Uterus (tissue), 2 donors: Measurements from ENCODE around the gene AGBL2.

Source experiments
- CTCF ChIP-seq, 4 experiments: fragments of 200-600 bp in 2 of 4; fragments of 450-650 bp in 2 of 4; sonication (generic) in 2 of 4; IDR thresholded peaks; one replicate each; pipeline ENCODE4 v1.5.1; 2016 to 2019; ENCODE audit warnings: antibody characterized with exemption in 4 of 4, mild to moderate bottlenecking in 2 of 4, moderate library complexity in 1 of 4
- POLR2A ChIP-seq, 2 donors: fragments of 450-650 bp; IDR thresholded peaks; one replicate each; pipeline ENCODE4 v1.6.1; 2016; ENCODE audit warnings: antibody characterized with exemption in 2 of 2, mild to moderate bottlenecking in 1 of 2, moderate library complexity in 1 of 2

- TF ChIP-seq CTCF (IDR thresholded peaks at IDR 0.05): no peak
- no peak for TF ChIP-seq POLR2A (IDR thresholded peaks at IDR 0.05)
Measured at GRCh38 chr11:47645500-47645899, 69.7 kb downstream of the AGBL2 start.
